ENCODE data around the gene JAK1. TPM values are rescaled to one million over a fixed set of nuclear protein-coding genes. Genes with fewer than 3 reads are reported as not detected.

Gene JAK1
- total RNA-seq, 1 donor from 2014 or later = 152 TPM

DNA sequence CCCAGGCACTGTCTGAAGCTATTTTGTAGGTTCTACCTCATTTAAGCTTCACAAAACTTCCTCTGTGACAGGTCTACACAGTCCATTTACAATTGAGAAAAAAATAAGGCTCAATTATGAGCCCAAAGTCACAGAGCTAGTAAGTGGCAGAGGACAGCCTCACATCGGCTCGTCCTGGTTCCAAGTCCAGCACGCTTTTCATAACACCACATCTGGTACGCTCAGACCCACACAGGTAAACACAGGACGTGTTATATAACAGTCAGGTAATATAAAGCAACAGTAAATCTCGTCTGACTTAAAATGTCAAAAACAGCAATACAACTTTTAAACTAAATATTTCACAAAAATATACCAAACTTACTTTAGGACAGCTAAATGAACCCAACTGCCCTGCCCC lies 13.1 kb downstream of the JAK1 start:
- intact Hi-C loops (cut with DNase I) = no loop called here
- TF ChIP-seq, protein P1, sequence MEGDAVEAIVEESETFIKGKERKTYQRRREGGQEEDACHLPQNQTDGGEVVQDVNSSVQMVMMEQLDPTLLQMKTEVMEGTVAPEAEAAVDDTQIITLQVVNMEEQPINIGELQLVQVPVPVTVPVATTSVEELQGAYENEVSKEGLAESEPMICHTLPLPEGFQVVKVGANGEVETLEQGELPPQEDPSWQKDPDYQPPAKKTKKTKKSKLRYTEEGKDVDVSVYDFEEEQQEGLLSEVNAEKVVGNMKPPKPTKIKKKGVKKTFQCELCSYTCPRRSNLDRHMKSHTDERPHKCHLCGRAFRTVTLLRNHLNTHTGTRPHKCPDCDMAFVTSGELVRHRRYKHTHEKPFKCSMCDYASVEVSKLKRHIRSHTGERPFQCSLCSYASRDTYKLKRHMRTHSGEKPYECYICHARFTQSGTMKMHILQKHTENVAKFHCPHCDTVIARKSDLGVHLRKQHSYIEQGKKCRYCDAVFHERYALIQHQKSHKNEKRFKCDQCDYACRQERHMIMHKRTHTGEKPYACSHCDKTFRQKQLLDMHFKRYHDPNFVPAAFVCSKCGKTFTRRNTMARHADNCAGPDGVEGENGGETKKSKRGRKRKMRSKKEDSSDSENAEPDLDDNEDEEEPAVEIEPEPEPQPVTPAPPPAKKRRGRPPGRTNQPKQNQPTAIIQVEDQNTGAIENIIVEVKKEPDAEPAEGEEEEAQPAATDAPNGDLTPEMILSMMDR (IDR thresholded peaks at IDR 0.05) = no peak
- Histone ChIP-seq H3K9me3 (no peaks in the 10 kb centered on the region), H3K36me3 (no peaks in the 10 kb centered on the region), H3K27me3 (no peaks in the 10 kb centered on the region), H3K4me3 (no peak overlapping the region), H3K4me1 (peaks cover 89% of the 10 kb centered on the region), H3K27ac (no peak overlapping the region)
- DNase-seq (no peak), ATAC-seq (no peak)

DNA sequence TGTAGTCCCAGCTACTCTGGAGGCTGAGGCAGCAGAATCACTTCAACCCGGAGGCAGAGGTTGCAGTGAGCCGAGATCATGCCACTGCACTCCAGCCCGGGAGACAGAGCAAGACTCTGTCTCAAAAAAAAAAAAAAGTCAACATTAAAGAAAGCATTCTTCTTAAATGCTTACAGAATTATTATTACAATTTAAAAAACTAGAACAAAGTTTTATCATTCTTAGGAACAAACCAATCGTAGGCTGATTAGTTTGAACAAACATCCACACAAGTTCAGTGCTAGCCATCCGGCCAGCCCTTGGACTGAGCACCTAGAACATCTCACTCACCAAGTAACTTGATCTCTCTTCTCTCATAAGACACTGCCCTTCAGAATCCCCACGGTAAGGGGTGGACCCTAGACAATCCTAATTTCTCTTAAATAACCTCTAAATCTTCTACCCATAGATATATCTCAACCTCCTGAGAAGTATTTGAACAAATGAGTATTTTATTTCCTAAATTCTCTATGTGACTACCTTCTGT lies 16.0 kb downstream of the JAK1 start:
- peaks cover 84% of the 10 kb centered on the region for H3K4me1 ChIP-seq
- no peak overlapping the region for H3K4me3 ChIP-seq
- TF ChIP-seq, protein P1 (IDR thresholded peaks at IDR 0.05) = no peak
- H3K36me3 ChIP-seq = no peaks in the 10 kb centered on the region
- ATAC-seq = no peak
- no peak overlapping the region for H3K27ac ChIP-seq
- no peak for DNase-seq
- no peaks in the 10 kb centered on the region for H3K9me3 ChIP-seq
- intact Hi-C loops (cut with DNase I) = no loop called here
- no peaks in the 10 kb centered on the region for H3K27me3 ChIP-seq

GRCh38 chr1:64948905-64949833 lies 17.2 kb downstream of the JAK1 start:
- Histone ChIP-seq H3K4me1 (peaks cover 72% of the 10 kb centered on the region), H3K36me3 (no peaks in the 10 kb centered on the region), H3K27me3 (no peaks in the 10 kb centered on the region), H3K9me3 (no peaks in the 10 kb centered on the region), H3K27ac (peak overlapping the region; percentile 28), H3K4me3 (no peak overlapping the region)
- ATAC-seq (peak; percentile 77), DNase-seq (no peak)
- TF ChIP-seq, protein P1 (IDR thresholded peaks at IDR 0.05) = no peak
- intact Hi-C loops (cut with DNase I) = no loop called here

GRCh38 chr1:64948216-64948615 lies 18.1 kb downstream of the JAK1 start:
- Histone ChIP-seq H3K4me1 (peaks cover 67% of the 10 kb centered on the region), H3K27ac (no peak overlapping the region), H3K4me3 (no peak overlapping the region), H3K27me3 (no peaks in the 10 kb centered on the region), H3K9me3 (no peaks in the 10 kb centered on the region), H3K36me3 (no peaks in the 10 kb centered on the region)
- intact Hi-C loops (cut with DNase I) = no loop called here
- ATAC-seq (no peak), DNase-seq (no peak)
- TF ChIP-seq, protein P1 (IDR thresholded peaks at IDR 0.05) = no peak

- TF ChIP-seq, protein P1 (IDR thresholded peaks at IDR 0.05) = no peak
- intact Hi-C loops (cut with DNase I) = no loop called here
- no peaks in the 10 kb centered on the region for H3K27me3 ChIP-seq
- no peaks in the 10 kb centered on the region for H3K9me3 ChIP-seq
- no peak for ATAC-seq
- H3K4me1 ChIP-seq = peaks cover 66% of the 10 kb centered on the region
- no peak overlapping the region for H3K4me3 ChIP-seq
- no peak overlapping the region for H3K27ac ChIP-seq
- no peaks in the 10 kb centered on the region for H3K36me3 ChIP-seq
- no peak for DNase-seq
Observed at GRCh38 chr1:64946916-64947315, 19.4 kb downstream of the JAK1 start.
